ENCODE measurements around the gene RALY. TPM values are rescaled to one million over a fixed set of nuclear protein-coding genes. Genes with fewer than 3 reads are reported as not detected.

RALY gene
- polyA plus RNA-seq, 1 donor from 2014 or later, result 221 TPM

DNA sequence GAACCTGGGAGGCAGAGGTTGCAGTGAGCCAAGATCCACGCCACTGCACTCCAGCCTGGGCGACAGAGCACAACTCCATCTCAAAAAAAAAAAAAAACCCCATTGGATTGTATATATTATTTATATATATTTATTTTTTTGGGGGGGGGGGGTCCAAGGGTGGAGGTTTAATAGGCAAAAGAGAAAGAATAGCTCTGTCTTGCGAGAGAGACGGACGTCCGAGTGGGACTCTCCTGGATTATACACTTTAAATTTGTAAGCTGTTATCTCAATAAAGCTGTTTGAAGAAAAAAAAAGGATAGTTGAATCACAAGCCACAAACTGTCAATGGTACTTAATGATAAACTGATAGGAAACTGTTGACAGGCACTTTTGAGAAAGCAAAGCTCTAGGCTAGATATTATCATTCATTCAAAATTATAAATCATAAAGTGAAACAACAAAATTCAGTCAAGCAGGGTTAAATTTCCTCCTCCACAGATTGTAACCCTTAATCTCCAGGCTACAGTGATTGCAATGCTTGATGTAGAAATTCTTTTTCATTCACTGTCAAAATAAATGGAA lies 98.0 kb downstream of the RALY start:
- H3K9me3 ChIP-seq (ENCODE audit: low read length), result no peaks in the 10 kb centered on the region
- no peak overlapping the region for H2AFZ ChIP-seq (ENCODE audit: low read depth, low read length)
- no peak overlapping the region for H3K9ac ChIP-seq (ENCODE audit: low read length)
- no peaks in the 10 kb centered on the region for H3K36me3 ChIP-seq (ENCODE audit: insufficient read depth, low read length)
- no peaks in the 10 kb centered on the region for H3K9me2 ChIP-seq (ENCODE audit: insufficient read depth, low read length)
- no peak overlapping the region for H3K4me3 ChIP-seq (ENCODE audit: low read length)
- no peak overlapping the region for H3K4me2 ChIP-seq (ENCODE audit: low read length)
- H3K27ac ChIP-seq (ENCODE audit: low read length), result no peak overlapping the region
- H4K20me1 ChIP-seq (ENCODE audit: insufficient read depth), result no peaks in the 10 kb centered on the region
- TF ChIP-seq EZH2 (IDR thresholded peaks at IDR 0.05; ENCODE audit: borderline replicate concordance, insufficient read depth, low read length, poor library complexity, severe bottlenecking), result no peak
- H3K79me2 ChIP-seq (replicated peaks; ENCODE audit: insufficient read depth, low read length), result no peaks in the 10 kb centered on the region
- H3F3A ChIP-seq (ENCODE audit: insufficient read depth, low read length, poor library complexity, severe bottlenecking), result no peaks in the 10 kb centered on the region
- no peaks in the 10 kb centered on the region for H3K27me3 ChIP-seq (ENCODE audit: insufficient read depth, low read depth, low read length)

DNA sequence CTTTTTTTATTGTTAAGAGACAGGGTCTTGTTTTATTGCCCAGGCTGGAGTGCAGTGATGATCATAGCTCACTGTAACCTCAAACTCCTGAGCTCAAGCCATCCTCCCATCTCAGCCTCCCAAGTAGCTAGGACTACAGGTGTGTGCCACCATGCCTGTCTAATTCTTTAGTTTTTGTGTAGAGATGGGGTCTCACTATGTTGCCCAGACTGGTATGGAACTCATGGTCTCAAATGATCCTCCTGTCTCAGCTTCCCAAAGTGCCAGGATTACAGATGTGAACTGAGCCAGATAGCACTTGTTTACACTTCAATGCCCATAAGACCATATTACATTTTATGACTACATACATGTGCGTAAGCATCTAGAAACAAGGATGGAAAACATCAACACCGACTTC lies 100.2 kb downstream of the RALY start:
- Histone ChIP-seq H3K36me3 (ENCODE audit: insufficient read depth, low read length) (peaks cover 3% of the 10 kb centered on the region), H2AFZ (ENCODE audit: low read depth, low read length) (no peak overlapping the region), H3K9me3 (ENCODE audit: low read length) (no peaks in the 10 kb centered on the region), H3K27ac (ENCODE audit: low read length) (no peak overlapping the region), H3K79me2 (replicated peaks; ENCODE audit: insufficient read depth, low read length) (no peaks in the 10 kb centered on the region), H3K27me3 (ENCODE audit: insufficient read depth, low read depth, low read length) (no peaks in the 10 kb centered on the region), H3F3A (ENCODE audit: insufficient read depth, low read length, poor library complexity, severe bottlenecking) (no peaks in the 10 kb centered on the region), H3K4me2 (ENCODE audit: low read length) (no peak overlapping the region), H3K4me3 (ENCODE audit: low read length) (no peak overlapping the region), H4K20me1 (ENCODE audit: insufficient read depth) (no peaks in the 10 kb centered on the region), H3K9me2 (ENCODE audit: insufficient read depth, low read length) (no peaks in the 10 kb centered on the region), H3K9ac (ENCODE audit: low read length) (no peak overlapping the region)
- TF ChIP-seq, protein P1, sequence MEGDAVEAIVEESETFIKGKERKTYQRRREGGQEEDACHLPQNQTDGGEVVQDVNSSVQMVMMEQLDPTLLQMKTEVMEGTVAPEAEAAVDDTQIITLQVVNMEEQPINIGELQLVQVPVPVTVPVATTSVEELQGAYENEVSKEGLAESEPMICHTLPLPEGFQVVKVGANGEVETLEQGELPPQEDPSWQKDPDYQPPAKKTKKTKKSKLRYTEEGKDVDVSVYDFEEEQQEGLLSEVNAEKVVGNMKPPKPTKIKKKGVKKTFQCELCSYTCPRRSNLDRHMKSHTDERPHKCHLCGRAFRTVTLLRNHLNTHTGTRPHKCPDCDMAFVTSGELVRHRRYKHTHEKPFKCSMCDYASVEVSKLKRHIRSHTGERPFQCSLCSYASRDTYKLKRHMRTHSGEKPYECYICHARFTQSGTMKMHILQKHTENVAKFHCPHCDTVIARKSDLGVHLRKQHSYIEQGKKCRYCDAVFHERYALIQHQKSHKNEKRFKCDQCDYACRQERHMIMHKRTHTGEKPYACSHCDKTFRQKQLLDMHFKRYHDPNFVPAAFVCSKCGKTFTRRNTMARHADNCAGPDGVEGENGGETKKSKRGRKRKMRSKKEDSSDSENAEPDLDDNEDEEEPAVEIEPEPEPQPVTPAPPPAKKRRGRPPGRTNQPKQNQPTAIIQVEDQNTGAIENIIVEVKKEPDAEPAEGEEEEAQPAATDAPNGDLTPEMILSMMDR (IDR thresholded peaks at IDR 0.05; ENCODE audit: poor library complexity, severe bottlenecking), result no peak
- TF ChIP-seq SMC3 (conservative IDR thresholded peaks at IDR 0.05; ENCODE audit: poor library complexity) (no peak), EP300 (conservative IDR thresholded peaks at IDR 0.05; ENCODE audit: poor library complexity, severe bottlenecking) (no peak), TAF1 (IDR thresholded peaks at IDR 0.05; ENCODE audit: low read depth) (no peak), EZH2 (IDR thresholded peaks at IDR 0.05; ENCODE audit: borderline replicate concordance, insufficient read depth, low read length, poor library complexity, severe bottlenecking) (no peak), POLR2AphosphoS5 (IDR thresholded peaks at IDR 0.05) (no peak), MXI1 (conservative IDR thresholded peaks at IDR 0.05; ENCODE audit: poor library complexity, severe bottlenecking) (no peak), RAD21 (conservative IDR thresholded peaks at IDR 0.05) (no peak)
- TF ChIP-seq, protein P2, sequence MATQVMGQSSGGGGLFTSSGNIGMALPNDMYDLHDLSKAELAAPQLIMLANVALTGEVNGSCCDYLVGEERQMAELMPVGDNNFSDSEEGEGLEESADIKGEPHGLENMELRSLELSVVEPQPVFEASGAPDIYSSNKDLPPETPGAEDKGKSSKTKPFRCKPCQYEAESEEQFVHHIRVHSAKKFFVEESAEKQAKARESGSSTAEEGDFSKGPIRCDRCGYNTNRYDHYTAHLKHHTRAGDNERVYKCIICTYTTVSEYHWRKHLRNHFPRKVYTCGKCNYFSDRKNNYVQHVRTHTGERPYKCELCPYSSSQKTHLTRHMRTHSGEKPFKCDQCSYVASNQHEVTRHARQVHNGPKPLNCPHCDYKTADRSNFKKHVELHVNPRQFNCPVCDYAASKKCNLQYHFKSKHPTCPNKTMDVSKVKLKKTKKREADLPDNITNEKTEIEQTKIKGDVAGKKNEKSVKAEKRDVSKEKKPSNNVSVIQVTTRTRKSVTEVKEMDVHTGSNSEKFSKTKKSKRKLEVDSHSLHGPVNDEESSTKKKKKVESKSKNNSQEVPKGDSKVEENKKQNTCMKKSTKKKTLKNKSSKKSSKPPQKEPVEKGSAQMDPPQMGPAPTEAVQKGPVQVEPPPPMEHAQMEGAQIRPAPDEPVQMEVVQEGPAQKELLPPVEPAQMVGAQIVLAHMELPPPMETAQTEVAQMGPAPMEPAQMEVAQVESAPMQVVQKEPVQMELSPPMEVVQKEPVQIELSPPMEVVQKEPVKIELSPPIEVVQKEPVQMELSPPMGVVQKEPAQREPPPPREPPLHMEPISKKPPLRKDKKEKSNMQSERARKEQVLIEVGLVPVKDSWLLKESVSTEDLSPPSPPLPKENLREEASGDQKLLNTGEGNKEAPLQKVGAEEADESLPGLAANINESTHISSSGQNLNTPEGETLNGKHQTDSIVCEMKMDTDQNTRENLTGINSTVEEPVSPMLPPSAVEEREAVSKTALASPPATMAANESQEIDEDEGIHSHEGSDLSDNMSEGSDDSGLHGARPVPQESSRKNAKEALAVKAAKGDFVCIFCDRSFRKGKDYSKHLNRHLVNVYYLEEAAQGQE (IDR thresholded peaks at IDR 0.05; ENCODE audit: borderline replicate concordance), result no peak
